ENCODE data around the gene TYW1.
"Not testable (repeated sequence)": the region's sequence is repeated elsewhere in the genome, so short reads cannot be mapped to it uniquely, and the experiment has no call there.

TYW1 gene

GRCh38 chr7:67226967-67227366 lies 230.3 kb downstream of the TYW1 start:
- not testable (repeated sequence) for H3K27ac ChIP-seq (ENCODE audit: low read depth, low read length); H3K36me3 ChIP-seq (ENCODE audit: control insufficient read depth, insufficient read depth, low read length); H3K4me3 ChIP-seq (ENCODE audit: low read length); H3K27me3 ChIP-seq (ENCODE audit: control insufficient read depth, insufficient read depth, low read length); H3K4me1 ChIP-seq (ENCODE audit: control insufficient read depth, insufficient read depth, low read length); H3K9ac ChIP-seq (ENCODE audit: low read length)

GRCh38 chr7:67229018-67229417 lies 232.4 kb downstream of the TYW1 start:
- H3K27me3 ChIP-seq (ENCODE audit: control insufficient read depth, insufficient read depth, low read length); H3K4me1 ChIP-seq (ENCODE audit: control insufficient read depth, insufficient read depth, low read length); H3K9ac ChIP-seq (ENCODE audit: low read length); H3K27ac ChIP-seq (ENCODE audit: low read depth, low read length); H3K4me3 ChIP-seq (ENCODE audit: low read length); H3K36me3 ChIP-seq (ENCODE audit: control insufficient read depth, insufficient read depth, low read length): not testable (repeated sequence)

- H3K9ac ChIP-seq (ENCODE audit: low read length); H3K4me3 ChIP-seq (ENCODE audit: low read length); H3K36me3 ChIP-seq (ENCODE audit: control insufficient read depth, insufficient read depth, low read length); H3K4me1 ChIP-seq (ENCODE audit: control insufficient read depth, insufficient read depth, low read length); H3K27ac ChIP-seq (ENCODE audit: low read depth, low read length); H3K27me3 ChIP-seq (ENCODE audit: control insufficient read depth, insufficient read depth, low read length): not testable (repeated sequence)
Measured at GRCh38 chr7:67230029-67230428, 233.4 kb downstream of the TYW1 start.

GRCh38 chr7:67233506-67233905 lies 236.9 kb downstream of the TYW1 start:
- H3K4me1 ChIP-seq (ENCODE audit: control insufficient read depth, insufficient read depth, low read length); H3K4me3 ChIP-seq (ENCODE audit: low read length); H3K27me3 ChIP-seq (ENCODE audit: control insufficient read depth, insufficient read depth, low read length); H3K36me3 ChIP-seq (ENCODE audit: control insufficient read depth, insufficient read depth, low read length); H3K27ac ChIP-seq (ENCODE audit: low read depth, low read length); H3K9ac ChIP-seq (ENCODE audit: low read length): not testable (repeated sequence)

GRCh38 chr7:67236216-67236615 lies 239.6 kb downstream of the TYW1 start:
- H3K4me3 ChIP-seq (ENCODE audit: low read length); H3K9ac ChIP-seq (ENCODE audit: low read length); H3K27me3 ChIP-seq (ENCODE audit: control insufficient read depth, insufficient read depth, low read length); H3K27ac ChIP-seq (ENCODE audit: low read depth, low read length); H3K4me1 ChIP-seq (ENCODE audit: control insufficient read depth, insufficient read depth, low read length); H3K36me3 ChIP-seq (ENCODE audit: control insufficient read depth, insufficient read depth, low read length): not testable (repeated sequence)

- not testable (repeated sequence) for H3K27me3 ChIP-seq (ENCODE audit: control insufficient read depth, insufficient read depth, low read length); H3K4me3 ChIP-seq (ENCODE audit: low read length); H3K36me3 ChIP-seq (ENCODE audit: control insufficient read depth, insufficient read depth, low read length); H3K9ac ChIP-seq (ENCODE audit: low read length); H3K4me1 ChIP-seq (ENCODE audit: control insufficient read depth, insufficient read depth, low read length); H3K27ac ChIP-seq (ENCODE audit: low read depth, low read length)
Measured at GRCh38 chr7:67242871-67243270, 246.2 kb downstream of the TYW1 start.

GRCh38 chr7:67248364-67248763 lies 251.7 kb downstream of the TYW1 start:
- not testable (repeated sequence) for H3K27me3 ChIP-seq (ENCODE audit: control insufficient read depth, insufficient read depth, low read length); H3K4me3 ChIP-seq (ENCODE audit: low read length); H3K9ac ChIP-seq (ENCODE audit: low read length); H3K27ac ChIP-seq (ENCODE audit: low read depth, low read length); H3K4me1 ChIP-seq (ENCODE audit: control insufficient read depth, insufficient read depth, low read length); H3K36me3 ChIP-seq (ENCODE audit: control insufficient read depth, insufficient read depth, low read length)

- Histone ChIP-seq H3K27me3 (ENCODE audit: control insufficient read depth, insufficient read depth, low read length) (no peaks in the 10 kb centered on the region), H3K36me3 (ENCODE audit: control insufficient read depth, insufficient read depth, low read length) (no peaks in the 10 kb centered on the region), H3K4me1 (ENCODE audit: control insufficient read depth, insufficient read depth, low read length) (no peaks in the 10 kb centered on the region), H3K9ac (ENCODE audit: low read length) (no peak overlapping the region), H3K4me3 (ENCODE audit: low read length) (no peak overlapping the region), H3K27ac (ENCODE audit: low read depth, low read length) (no peak overlapping the region)
Measured at GRCh38 chr7:67251986-67252558, 255.4 kb downstream of the TYW1 start.

GRCh38 chr7:67255076-67255475 lies 258.4 kb downstream of the TYW1 start:
- H3K9ac ChIP-seq (ENCODE audit: low read length); H3K27ac ChIP-seq (ENCODE audit: low read depth, low read length); H3K4me1 ChIP-seq (ENCODE audit: control insufficient read depth, insufficient read depth, low read length); H3K27me3 ChIP-seq (ENCODE audit: control insufficient read depth, insufficient read depth, low read length); H3K36me3 ChIP-seq (ENCODE audit: control insufficient read depth, insufficient read depth, low read length); H3K4me3 ChIP-seq (ENCODE audit: low read length): not testable (repeated sequence)

GRCh38 chr7:67257779-67258178 lies 261.1 kb downstream of the TYW1 start:
- H3K27me3 ChIP-seq (ENCODE audit: control insufficient read depth, insufficient read depth, low read length); H3K9ac ChIP-seq (ENCODE audit: low read length); H3K4me1 ChIP-seq (ENCODE audit: control insufficient read depth, insufficient read depth, low read length): not testable (repeated sequence)

GRCh38 chr7:67259363-67259762 lies 262.7 kb downstream of the TYW1 start:
- not testable (repeated sequence) for H3K36me3 ChIP-seq (ENCODE audit: control insufficient read depth, insufficient read depth, low read length); H3K9ac ChIP-seq (ENCODE audit: low read length); H3K27ac ChIP-seq (ENCODE audit: low read depth, low read length); H3K4me3 ChIP-seq (ENCODE audit: low read length); H3K27me3 ChIP-seq (ENCODE audit: control insufficient read depth, insufficient read depth, low read length); H3K4me1 ChIP-seq (ENCODE audit: control insufficient read depth, insufficient read depth, low read length)

More at GRCh38 chr7:67257779-67258178, 261.1 kb downstream of the TYW1 start:
- H3K36me3 ChIP-seq (ENCODE audit: control insufficient read depth, insufficient read depth, low read length); H3K27ac ChIP-seq (ENCODE audit: low read depth, low read length); H3K4me3 ChIP-seq (ENCODE audit: low read length): not testable (repeated sequence)

- not testable (repeated sequence) for H3K4me1 ChIP-seq (ENCODE audit: control insufficient read depth, insufficient read depth, low read length); H3K9ac ChIP-seq (ENCODE audit: low read length); H3K36me3 ChIP-seq (ENCODE audit: control insufficient read depth, insufficient read depth, low read length)
Measured at GRCh38 chr7:67260166-67260586, 263.5 kb downstream of the TYW1 start.

GRCh38 chr7:67264000-67264399 lies 267.4 kb downstream of the TYW1 start:
- H3K27ac ChIP-seq (ENCODE audit: low read depth, low read length); H3K27me3 ChIP-seq (ENCODE audit: control insufficient read depth, insufficient read depth, low read length); H3K9ac ChIP-seq (ENCODE audit: low read length); H3K4me1 ChIP-seq (ENCODE audit: control insufficient read depth, insufficient read depth, low read length); H3K36me3 ChIP-seq (ENCODE audit: control insufficient read depth, insufficient read depth, low read length); H3K4me3 ChIP-seq (ENCODE audit: low read length): not testable (repeated sequence)

More at GRCh38 chr7:67260166-67260586, 263.5 kb downstream of the TYW1 start:
- not testable (repeated sequence) for H3K4me3 ChIP-seq (ENCODE audit: low read length); H3K27me3 ChIP-seq (ENCODE audit: control insufficient read depth, insufficient read depth, low read length); H3K27ac ChIP-seq (ENCODE audit: low read depth, low read length)

Data from rectal smooth muscle tissue (tissue), 1 donor.